NCI-H748 treated with DMSO at 0.1 percent for 48 hours (cell line): ENCODE results near the gene KAZALD1.

Source experiments
- DNase-seq: peaks from one replicate; lab custom pipeline; 2025; lab: John Stamatoyannopoulos, UW

The KAZALD1 gene

GRCh38 chr10:101095550-101096213, 33.9 kb downstream of the KAZALD1 start:
- DNase-seq = peak; percentile 13

GRCh38 chr10:101096378-101096777, 34.6 kb downstream of the KAZALD1 start:
- DNase-seq = no peak

GRCh38 chr10:101097881-101098280, 36.1 kb downstream of the KAZALD1 start:
- DNase-seq = no peak

GRCh38 chr10:101099901-101100300, 38.1 kb downstream of the KAZALD1 start:
- DNase-seq = no peak

- no peak for DNase-seq
These were observed 39.6 kb downstream of the KAZALD1 start for GRCh38 chr10:101101372-101101881.

GRCh38 chr10:101103430-101103829, 41.6 kb downstream of the KAZALD1 start:
- no peak for DNase-seq

- DNase-seq = no peak
These were observed 44.6 kb downstream of the KAZALD1 start for GRCh38 chr10:101106351-101106750.

GRCh38 chr10:101107771-101108170, 46.0 kb downstream of the KAZALD1 start:
- no peak for DNase-seq

- no peak for DNase-seq
These were observed 49.2 kb downstream of the KAZALD1 start for GRCh38 chr10:101110856-101111523.

- no peak for DNase-seq
These were observed 49.8 kb downstream of the KAZALD1 start for GRCh38 chr10:101111547-101111946.

GRCh38 chr10:101112799-101113594, 51.2 kb downstream of the KAZALD1 start:
- DNase-seq = no peak

- no peak for DNase-seq
These were observed 52.2 kb downstream of the KAZALD1 start for GRCh38 chr10:101113890-101114403.

- DNase-seq = no peak
These were observed 52.9 kb downstream of the KAZALD1 start for GRCh38 chr10:101114646-101115045.
